ENCODE measurements around the gene TMCC2. TPM values are rescaled to one million over a fixed set of nuclear protein-coding genes. Genes with fewer than 3 reads are reported as not detected.

Gene TMCC2
- total RNA-seq, 1 experiment from 2014 or later: 2.7 TPM

- TF ChIP-seq CBX3 (IDR thresholded peaks at IDR 0.05; ENCODE audit: low read depth) (no peak), JUND (IDR thresholded peaks at IDR 0.05) (no peak), CEBPB (IDR thresholded peaks at IDR 0.05; ENCODE audit: low read depth) (no peak), ATF3 (IDR thresholded peaks at IDR 0.05) (no peak), ELF1 (IDR thresholded peaks at IDR 0.05; ENCODE audit: borderline replicate concordance, low read depth) (no peak)
These were observed 48.4 kb downstream of the TMCC2 start (continued) for GRCh38 chr1:205275916-205276688.

- no peak overlapping the region for H3K9ac ChIP-seq (ENCODE audit: low read length)
- no peak overlapping the region for H3K4me3 ChIP-seq (replicated peaks in 1 of 2; ENCODE audit: low read depth in 1 of 2, low read length in 2 of 2)
- H3K27ac ChIP-seq (ENCODE audit: low read depth, low read length): no peak overlapping the region
- no peak overlapping the region for H3K4me2 ChIP-seq (ENCODE audit: low read length)
- POLR2A ChIA-PET: no interaction called here
- no peaks in the 10 kb centered on the region for H3K27me3 ChIP-seq (ENCODE audit: insufficient read depth, low read length)
- H3K79me2 ChIP-seq (ENCODE audit: insufficient read depth, low read length): no peaks in the 10 kb centered on the region
- CTCF ChIA-PET: interaction anchor here (9.3 kb wide), 1 partner anchor 47 kb away, joined by 397 read pairs; the partner anchor contains the start of gene NUAK2
- ATAC-seq: no peak
- H2AFZ ChIP-seq (ENCODE audit: low read depth, low read length, poor library complexity, severe bottlenecking): no peak overlapping the region
- no peaks in the 10 kb centered on the region for H3K9me3 ChIP-seq (ENCODE audit: control insufficient read depth in 1 of 2, insufficient read depth in 1 of 2, low read depth in 1 of 2, low read length in 2 of 2)
- no peak for DNase-seq (ENCODE audit: low read depth, low spot score)
- BruUV-seq (replicated peaks): no TSS peak
- no peaks in the 10 kb centered on the region for H4K20me1 ChIP-seq (ENCODE audit: insufficient read depth)
- peaks cover 1 to 23% of the 10 kb centered on the region in 2 experiments for H3K4me1 ChIP-seq (ENCODE audit: control insufficient read depth in 1 of 2, insufficient read depth in 2 of 2, low read length in 2 of 2)
- H3K36me3 ChIP-seq (ENCODE audit: control insufficient read depth in 1 of 2, insufficient read depth in 2 of 2, low read length in 2 of 2): no peaks in the 10 kb centered on the region
- TF ChIP-seq REST (IDR thresholded peaks at IDR 0.05; ENCODE audit: low read depth) (no peak), POLR2A (IDR thresholded peaks at IDR 0.05; ENCODE audit: borderline replicate concordance, extremely low read depth, insufficient read depth, insufficient read length) (no peak), JUND (IDR thresholded peaks at IDR 0.05) (no peak), EZH2 (IDR thresholded peaks at IDR 0.05) (no peak)
- RAD21 ChIA-PET (ENCODE audit: low non-redundant PET in 1 of 2, low total read pairs in 2 of 2, uncharacterized antibody in 2 of 2, unreplicated experiment in 2 of 2): no interaction called here
- intact Hi-C loops (cut with micrococcal nuclease): loop anchor here (10.0 kb wide), 2 partner anchors 248 to 358 kb away; partner anchors contain the start of gene ELK4
- no peaks in the 10 kb centered on the region for H3K9me2 ChIP-seq (ENCODE audit: insufficient read depth)
These were observed 48.9 kb downstream of the TMCC2 start for GRCh38 chr1:205276689-205277065.
